Activated CD8-positive, alpha-beta memory T cell treated with anti-CD3 and anti-CD28 coated beads, Interleukin-2, amount 50 U/mL, for 24 hours (primary cell): ENCODE data around the gene NDNF.

Experiments
- DNase-seq: peaks from one replicate; pipeline ENCODE4 v3.0.0-alpha.2; 2020; ENCODE audit errors: extremely low read depth

The NDNF gene

DNA sequence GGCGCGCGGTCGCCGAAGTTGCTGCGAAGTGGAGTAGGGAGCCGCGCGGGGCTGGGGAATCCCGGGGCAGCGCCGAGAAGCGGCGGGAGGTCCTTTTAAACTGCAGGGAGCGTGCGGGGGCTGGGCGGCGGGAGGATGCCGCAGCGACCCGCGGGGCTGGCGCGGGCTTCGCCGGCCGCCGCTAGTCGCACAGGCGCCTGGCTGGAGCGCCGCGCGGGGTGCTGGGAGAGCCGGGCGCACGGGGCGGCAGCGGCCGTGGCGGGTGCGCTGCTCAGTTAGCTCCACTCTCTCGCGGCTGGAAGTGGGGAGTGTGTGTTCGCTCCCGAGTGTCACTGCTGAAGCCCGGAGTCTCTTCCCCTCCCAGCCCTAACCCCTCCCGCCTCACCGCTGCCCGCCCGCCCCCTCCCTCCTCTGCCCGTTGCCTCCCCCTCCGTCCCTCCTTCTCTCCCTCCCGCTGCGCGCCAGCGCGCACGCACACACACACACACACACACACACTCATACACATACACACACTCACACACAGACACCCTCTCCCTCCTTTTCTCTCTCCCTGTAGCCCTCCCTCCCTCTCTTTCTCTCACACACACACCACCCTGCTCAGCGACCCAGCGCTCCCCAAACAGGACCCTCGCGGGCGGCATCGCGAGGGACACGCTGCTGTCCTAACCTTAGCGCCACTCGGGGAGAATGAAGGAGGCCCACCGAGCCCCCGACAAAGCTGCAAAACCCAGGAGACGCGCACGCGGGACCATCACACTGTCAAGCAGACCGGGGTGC is at the start of gene NDNF:
TSS of gene NDNF (minus strand) at position 312 of the 780 bp plus-strand sequence. CDS start 26,698 bp downstream, outside the sequence.
- DNase-seq = no peak

- DNase-seq = no peak
Measured at GRCh38 chr4:121119715-121120114, 47.4 kb upstream of the NDNF start.

GRCh38 chr4:121118344-121118743 is 46.0 kb upstream of the NDNF start:
- DNase-seq = no peak

- no peak for DNase-seq
Measured at GRCh38 chr4:121114756-121115155, 42.4 kb upstream of the NDNF start.

DNA sequence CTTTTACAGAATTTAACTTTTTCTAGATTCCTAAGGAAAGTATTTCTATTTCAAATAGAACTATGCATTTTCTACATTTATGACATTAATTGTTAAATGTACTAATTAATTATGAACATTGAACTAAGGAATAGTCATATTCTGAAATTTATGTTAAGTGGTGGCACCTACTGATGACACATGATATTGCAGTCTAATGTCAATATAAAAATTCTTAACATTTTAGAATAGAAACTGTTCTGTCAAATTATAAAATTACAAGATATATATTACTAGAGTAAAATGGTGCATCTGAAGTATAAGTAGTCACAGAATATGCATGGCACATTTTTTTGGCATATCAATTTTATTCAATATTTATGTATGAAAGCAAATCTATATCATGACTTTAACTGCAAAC is 40.2 kb upstream of the NDNF start:
- no peak for DNase-seq

DNA sequence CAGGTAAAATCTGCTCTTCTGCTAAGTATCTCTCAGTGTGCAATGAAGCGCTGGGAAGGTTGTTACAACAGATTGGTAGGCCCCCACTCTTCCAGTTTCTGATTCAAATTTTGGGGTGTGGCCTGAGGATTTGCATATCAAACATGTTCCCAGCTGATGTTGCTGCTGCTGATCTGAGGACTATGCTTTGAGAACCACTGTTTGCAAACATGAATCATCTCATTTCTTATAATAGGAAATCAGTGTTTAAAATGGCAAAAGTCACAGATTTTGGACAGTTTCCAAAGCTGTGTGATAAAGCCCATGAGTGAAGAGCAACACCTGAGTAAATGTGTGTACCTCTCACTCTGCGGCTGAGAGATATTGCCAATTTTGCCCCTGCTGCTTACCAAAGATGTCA is 36.2 kb upstream of the NDNF start:
- DNase-seq = no peak

DNA sequence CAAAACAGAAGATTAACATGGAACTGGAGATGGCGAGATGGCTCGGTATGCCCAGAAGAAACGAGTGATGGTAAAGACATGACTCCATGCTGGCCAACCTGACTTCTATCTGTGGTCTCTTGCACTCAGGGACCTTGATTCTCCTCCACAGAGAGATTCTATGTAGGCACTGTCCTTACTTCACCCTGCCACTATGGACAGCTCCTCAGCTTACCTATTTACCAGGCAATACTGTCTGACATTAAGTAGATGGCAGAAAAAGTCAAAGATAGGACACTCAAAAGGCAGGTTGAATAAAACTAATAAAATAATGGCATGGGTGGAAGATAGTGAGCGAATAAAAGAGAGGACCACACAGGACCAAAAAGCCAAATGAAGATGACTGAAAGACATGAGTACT is 35.2 kb upstream of the NDNF start:
- no peak for DNase-seq

DNA sequence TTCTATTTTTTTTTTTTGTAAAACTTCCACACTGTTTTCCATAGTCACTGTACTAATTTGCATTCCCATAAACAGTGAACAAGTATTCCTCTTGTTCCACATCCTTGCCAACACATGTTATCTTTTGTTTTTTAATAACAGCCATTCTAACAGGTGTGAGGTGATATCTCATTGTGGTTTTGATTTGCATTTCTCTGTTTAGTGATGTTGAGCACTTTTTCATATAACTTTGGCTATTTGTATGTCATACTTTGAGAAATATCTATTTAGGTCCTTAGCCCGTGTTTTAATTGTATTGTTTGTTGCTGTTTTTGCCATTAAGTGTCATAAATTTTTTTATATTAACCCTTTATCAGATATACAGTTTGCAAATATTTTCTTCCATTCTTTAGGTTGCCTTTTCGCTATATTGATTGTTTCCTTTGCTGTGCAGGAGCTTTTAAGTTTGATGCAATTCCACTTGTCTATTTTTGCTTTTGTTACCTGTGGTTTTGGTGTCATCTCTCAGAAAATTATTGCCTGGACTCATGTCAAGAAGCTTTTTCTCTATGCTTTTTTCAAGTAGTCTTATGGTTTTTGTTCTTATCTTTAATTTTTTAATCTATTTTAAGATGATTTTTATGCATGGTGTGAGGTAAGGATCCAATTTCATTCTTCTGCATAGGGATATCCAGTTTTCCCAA is 27.9 kb upstream of the NDNF start:
- DNase-seq = no peak

DNA sequence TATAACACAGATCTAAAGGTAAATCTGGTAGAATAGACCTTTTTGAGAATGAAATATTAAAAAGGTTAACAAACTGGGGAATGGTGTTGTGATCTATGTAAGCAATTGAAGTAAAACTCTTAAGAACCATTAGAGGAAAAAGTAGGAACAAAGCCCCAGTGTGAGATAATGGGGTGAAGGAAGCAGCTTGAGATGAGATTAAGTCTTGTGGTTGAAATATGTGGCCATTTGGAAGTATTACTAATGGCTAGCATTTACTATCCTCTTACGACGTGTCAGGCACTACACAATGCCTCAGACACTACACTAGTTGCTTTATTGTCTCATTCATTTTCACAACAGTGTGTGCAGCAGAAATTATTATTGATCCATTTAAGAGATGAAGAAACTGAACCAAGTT is 25.9 kb upstream of the NDNF start:
- no peak for DNase-seq

DNA sequence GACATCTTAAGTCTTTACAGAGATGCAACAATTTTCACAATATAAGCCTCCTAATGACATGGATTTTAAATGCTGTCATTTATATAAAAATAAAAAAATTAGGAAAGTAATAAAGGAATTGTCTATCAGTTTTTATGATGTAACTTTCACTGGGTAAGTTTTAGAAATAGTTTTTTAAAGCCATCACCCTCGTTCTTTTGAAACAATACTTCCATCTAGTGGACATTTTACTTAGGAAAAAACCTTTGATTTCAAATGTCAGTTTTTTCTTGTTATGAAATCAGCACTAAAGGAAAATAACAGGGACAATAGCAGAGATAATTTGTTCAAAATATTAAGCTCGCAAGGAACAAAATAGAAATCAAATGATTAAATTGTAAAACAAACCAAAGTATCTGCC is 24.3 kb upstream of the NDNF start:
- DNase-seq = no peak

GRCh38 chr4:121096191-121096590 is 23.9 kb upstream of the NDNF start:
- DNase-seq = no peak

DNA sequence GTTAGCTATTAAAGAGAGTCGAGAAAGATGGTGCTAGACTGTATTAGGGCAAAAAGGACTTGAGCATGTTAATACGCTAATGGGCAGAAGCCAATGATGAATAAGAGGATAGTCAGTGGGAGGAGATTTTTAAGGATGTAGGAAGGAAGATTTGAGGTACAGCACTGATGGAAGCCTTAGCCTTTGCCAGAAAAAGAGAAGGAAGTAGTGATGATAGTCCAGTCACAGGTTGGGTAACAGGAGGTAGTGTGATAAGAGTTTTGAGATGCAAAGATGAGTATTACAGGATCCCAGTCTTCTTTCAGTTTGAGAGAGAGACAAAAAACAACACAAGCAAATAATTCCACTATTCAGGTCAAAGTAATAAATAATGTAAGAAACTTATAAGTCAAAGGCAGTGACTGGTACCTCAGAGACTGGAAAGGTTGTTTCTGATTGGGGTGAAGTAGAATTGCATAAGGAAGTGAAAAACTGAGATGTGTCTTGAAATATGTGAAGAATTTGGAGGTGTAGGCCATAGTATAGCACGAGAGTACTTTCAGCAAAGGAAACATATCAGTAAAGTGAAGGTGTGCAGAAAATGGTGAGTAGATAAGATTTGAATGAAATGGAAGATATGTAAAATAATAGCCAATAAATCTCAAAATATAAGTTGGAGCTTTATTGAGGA is 22.1 kb upstream of the NDNF start:
- DNase-seq = no peak

GRCh38 chr4:121093261-121093660 is 20.9 kb upstream of the NDNF start:
- no peak for DNase-seq

DNA sequence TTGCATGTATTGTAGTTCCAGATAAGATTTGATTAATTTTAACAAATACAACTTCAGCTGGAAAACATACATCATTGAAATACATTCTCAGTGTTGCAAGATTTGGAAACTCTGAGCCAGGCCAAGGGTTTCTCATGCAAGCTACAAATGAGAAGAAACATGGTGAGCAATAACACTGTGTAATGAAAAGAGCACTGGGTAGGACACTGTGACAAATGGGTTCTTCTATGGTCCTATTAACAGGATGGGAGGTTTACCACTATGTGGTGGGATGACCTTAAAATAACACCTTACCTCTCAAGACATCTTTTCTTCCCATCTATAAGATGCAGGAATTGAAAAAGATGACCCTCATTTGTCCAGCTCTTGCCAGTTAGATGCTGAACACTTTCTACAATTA is 19.6 kb upstream of the NDNF start:
- DNase-seq = no peak

GRCh38 chr4:121088867-121089266 is 16.5 kb upstream of the NDNF start:
- no peak for DNase-seq

- no peak for DNase-seq
Measured at GRCh38 chr4:121079376-121079775, 7.0 kb upstream of the NDNF start.

- no peak for DNase-seq
Measured at GRCh38 chr4:121077496-121077895, 5.2 kb upstream of the NDNF start.

DNA sequence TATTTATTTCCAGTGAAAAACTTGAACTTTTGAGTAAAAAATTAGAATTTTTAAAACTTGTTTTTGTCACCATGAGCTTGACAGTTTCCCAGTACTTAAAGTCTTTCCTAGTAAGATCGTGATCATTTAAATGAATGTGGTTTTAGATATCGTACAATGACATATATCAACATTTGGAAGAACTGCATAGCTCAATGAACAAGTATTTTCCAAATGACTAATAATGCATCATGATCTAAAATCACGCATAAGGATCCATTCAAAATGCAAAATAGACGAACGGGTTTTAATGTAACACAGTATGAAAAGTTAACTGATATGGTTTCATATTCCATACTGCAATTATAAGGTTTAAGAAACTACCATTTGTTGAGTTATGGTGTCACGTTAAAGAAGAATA is 4.1 kb upstream of the NDNF start:
- no peak for DNase-seq

GRCh38 chr4:121073672-121074381 is 1.5 kb upstream of the NDNF start:
- DNase-seq = no peak

GRCh38 chr4:121073004-121073435 is 685 bp upstream of the NDNF start:
- no peak for DNase-seq

GRCh38 chr4:121071640-121072223 is 603 bp downstream of the NDNF start:
- DNase-seq = no peak
